ENCODE results near the gene ZSWIM6.

DNA sequence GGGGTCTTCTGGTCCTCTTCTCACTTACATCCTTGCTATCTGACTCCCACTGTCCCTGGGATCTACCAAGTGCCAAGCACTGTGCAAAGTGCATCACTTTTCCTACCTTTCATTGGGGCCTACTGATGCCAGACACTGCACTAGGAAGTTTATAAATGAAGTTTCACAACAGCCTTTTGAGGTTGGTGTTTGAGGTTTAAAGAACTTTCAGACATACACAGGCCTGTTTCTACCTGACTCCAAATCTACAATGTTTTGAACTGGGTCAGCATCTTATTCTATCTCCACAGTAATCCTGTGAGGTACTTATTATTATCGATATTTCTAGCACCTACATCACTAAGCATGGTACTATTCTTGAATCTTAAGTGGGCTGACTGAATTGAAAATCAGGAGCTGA lies 227.7 kb downstream of the ZSWIM6 start:
- TF ChIP-seq, protein P1, sequence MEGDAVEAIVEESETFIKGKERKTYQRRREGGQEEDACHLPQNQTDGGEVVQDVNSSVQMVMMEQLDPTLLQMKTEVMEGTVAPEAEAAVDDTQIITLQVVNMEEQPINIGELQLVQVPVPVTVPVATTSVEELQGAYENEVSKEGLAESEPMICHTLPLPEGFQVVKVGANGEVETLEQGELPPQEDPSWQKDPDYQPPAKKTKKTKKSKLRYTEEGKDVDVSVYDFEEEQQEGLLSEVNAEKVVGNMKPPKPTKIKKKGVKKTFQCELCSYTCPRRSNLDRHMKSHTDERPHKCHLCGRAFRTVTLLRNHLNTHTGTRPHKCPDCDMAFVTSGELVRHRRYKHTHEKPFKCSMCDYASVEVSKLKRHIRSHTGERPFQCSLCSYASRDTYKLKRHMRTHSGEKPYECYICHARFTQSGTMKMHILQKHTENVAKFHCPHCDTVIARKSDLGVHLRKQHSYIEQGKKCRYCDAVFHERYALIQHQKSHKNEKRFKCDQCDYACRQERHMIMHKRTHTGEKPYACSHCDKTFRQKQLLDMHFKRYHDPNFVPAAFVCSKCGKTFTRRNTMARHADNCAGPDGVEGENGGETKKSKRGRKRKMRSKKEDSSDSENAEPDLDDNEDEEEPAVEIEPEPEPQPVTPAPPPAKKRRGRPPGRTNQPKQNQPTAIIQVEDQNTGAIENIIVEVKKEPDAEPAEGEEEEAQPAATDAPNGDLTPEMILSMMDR (IDR thresholded peaks at IDR 0.05): no peak
- TF ChIP-seq, protein P2, sequence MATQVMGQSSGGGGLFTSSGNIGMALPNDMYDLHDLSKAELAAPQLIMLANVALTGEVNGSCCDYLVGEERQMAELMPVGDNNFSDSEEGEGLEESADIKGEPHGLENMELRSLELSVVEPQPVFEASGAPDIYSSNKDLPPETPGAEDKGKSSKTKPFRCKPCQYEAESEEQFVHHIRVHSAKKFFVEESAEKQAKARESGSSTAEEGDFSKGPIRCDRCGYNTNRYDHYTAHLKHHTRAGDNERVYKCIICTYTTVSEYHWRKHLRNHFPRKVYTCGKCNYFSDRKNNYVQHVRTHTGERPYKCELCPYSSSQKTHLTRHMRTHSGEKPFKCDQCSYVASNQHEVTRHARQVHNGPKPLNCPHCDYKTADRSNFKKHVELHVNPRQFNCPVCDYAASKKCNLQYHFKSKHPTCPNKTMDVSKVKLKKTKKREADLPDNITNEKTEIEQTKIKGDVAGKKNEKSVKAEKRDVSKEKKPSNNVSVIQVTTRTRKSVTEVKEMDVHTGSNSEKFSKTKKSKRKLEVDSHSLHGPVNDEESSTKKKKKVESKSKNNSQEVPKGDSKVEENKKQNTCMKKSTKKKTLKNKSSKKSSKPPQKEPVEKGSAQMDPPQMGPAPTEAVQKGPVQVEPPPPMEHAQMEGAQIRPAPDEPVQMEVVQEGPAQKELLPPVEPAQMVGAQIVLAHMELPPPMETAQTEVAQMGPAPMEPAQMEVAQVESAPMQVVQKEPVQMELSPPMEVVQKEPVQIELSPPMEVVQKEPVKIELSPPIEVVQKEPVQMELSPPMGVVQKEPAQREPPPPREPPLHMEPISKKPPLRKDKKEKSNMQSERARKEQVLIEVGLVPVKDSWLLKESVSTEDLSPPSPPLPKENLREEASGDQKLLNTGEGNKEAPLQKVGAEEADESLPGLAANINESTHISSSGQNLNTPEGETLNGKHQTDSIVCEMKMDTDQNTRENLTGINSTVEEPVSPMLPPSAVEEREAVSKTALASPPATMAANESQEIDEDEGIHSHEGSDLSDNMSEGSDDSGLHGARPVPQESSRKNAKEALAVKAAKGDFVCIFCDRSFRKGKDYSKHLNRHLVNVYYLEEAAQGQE (IDR thresholded peaks at IDR 0.05; ENCODE audit: insufficient read depth in 1 of 2, low read depth in 2 of 2, low read length in 1 of 2): no peak
- no peak for TF ChIP-seq POLR2AphosphoS5 (IDR thresholded peaks at IDR 0.05; ENCODE audit: low read depth, low read length)
- no peak for TF ChIP-seq TCF7L2 (IDR thresholded peaks at IDR 0.05; ENCODE audit: low read depth, low read length)
